ENCODE results near the gene ENPP5. TPM values are rescaled to one million over a fixed set of nuclear protein-coding genes. Genes with fewer than 3 reads are reported as not detected.

Gene ENPP5
- total and polyA plus RNA-seq, 2 of the 13 experiments (the other 11 are each of a cell fraction or from before 2014, with no cell fraction given), result not detected

DNA sequence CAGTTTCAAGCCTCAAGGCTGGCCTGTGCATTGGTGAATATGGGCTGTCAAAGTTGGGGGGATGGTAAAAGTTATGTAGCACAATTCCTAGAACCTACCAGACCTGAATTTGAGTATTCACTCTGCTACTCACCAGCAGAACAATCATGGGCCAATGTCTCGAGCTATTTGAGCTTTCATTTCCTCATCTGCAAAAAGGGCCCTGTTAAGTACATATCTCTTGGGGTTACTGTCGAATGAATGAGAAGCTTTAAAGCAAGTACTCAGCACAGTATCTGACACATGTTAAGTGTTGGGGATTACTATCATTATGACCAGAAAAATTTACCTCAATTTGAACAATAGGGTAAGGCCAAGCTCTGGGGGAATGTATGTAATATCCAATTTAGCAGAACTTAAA is 54.5 kb downstream of the ENPP5 start:
- ATAC-seq (no peak), DNase-seq (ENCODE audit: low spot score) (no peak), FAIRE-seq (no peak)
- TF ChIP-seq MATR3 (CRISPR knock-in tag; IDR thresholded peaks at IDR 0.05) (no peak), ZBTB42 (CRISPR knock-in tag; IDR thresholded peaks at IDR 0.05) (no peak), SP5 (CRISPR knock-in tag; IDR thresholded peaks at IDR 0.05; ENCODE audit: borderline replicate concordance, low read depth) (no peak), DZIP1 (CRISPR knock-in tag; IDR thresholded peaks at IDR 0.05) (no peak), GATAD1 (CRISPR knock-in tag; IDR thresholded peaks at IDR 0.05) (no peak), HNF4G (IDR thresholded peaks at IDR 0.05; ENCODE audit: borderline replicate concordance, low read depth, low read length) (no peak), HNF4G (CRISPR knock-in tag; IDR thresholded peaks at IDR 0.05; ENCODE audit: borderline replicate concordance, low read depth) (no peak), JDP2 (CRISPR knock-in tag; IDR thresholded peaks at IDR 0.05; ENCODE audit: borderline replicate concordance) (no peak), ZFX (CRISPR knock-in tag; IDR thresholded peaks at IDR 0.05; ENCODE audit: low read depth) (no peak), ARID2 (CRISPR knock-in tag; IDR thresholded peaks at IDR 0.05; ENCODE audit: borderline replicate concordance) (no peak), ATF7-NPFF (CRISPR knock-in tag; IDR thresholded peaks at IDR 0.05; ENCODE audit: low read depth) (no peak), NR2F2 (IDR thresholded peaks at IDR 0.05; ENCODE audit: borderline replicate concordance, low read depth) (no peak), ISL2 (CRISPR knock-in tag; IDR thresholded peaks at IDR 0.05) (no peak), U2AF2 (IDR thresholded peaks at IDR 0.05; ENCODE audit: low read depth, low read length) (no peak), TOPORS (CRISPR knock-in tag; IDR thresholded peaks at IDR 0.05) (no peak), DPF2 (CRISPR knock-in tag; IDR thresholded peaks at IDR 0.05; ENCODE audit: borderline replicate concordance, low read depth) (no peak)
- TF ChIP-seq, protein P1, sequence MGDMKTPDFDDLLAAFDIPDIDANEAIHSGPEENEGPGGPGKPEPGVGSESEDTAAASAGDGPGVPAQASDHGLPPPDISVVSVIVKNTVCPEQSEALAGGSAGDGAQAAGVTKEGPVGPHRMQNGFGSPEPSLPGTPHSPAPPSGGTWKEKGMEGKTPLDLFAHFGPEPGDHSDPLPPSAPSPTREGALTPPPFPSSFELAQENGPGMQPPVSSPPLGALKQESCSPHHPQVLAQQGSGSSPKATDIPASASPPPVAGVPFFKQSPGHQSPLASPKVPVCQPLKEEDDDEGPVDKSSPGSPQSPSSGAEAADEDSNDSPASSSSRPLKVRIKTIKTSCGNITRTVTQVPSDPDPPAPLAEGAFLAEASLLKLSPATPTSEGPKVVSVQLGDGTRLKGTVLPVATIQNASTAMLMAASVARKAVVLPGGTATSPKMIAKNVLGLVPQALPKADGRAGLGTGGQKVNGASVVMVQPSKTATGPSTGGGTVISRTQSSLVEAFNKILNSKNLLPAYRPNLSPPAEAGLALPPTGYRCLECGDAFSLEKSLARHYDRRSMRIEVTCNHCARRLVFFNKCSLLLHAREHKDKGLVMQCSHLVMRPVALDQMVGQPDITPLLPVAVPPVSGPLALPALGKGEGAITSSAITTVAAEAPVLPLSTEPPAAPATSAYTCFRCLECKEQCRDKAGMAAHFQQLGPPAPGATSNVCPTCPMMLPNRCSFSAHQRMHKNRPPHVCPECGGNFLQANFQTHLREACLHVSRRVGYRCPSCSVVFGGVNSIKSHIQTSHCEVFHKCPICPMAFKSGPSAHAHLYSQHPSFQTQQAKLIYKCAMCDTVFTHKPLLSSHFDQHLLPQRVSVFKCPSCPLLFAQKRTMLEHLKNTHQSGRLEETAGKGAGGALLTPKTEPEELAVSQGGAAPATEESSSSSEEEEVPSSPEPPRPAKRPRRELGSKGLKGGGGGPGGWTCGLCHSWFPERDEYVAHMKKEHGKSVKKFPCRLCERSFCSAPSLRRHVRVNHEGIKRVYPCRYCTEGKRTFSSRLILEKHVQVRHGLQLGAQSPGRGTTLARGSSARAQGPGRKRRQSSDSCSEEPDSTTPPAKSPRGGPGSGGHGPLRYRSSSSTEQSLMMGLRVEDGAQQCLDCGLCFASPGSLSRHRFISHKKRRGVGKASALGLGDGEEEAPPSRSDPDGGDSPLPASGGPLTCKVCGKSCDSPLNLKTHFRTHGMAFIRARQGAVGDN (CRISPR knock-in tag; IDR thresholded peaks at IDR 0.05), result no peak
- TF ChIP-seq, protein P2, sequence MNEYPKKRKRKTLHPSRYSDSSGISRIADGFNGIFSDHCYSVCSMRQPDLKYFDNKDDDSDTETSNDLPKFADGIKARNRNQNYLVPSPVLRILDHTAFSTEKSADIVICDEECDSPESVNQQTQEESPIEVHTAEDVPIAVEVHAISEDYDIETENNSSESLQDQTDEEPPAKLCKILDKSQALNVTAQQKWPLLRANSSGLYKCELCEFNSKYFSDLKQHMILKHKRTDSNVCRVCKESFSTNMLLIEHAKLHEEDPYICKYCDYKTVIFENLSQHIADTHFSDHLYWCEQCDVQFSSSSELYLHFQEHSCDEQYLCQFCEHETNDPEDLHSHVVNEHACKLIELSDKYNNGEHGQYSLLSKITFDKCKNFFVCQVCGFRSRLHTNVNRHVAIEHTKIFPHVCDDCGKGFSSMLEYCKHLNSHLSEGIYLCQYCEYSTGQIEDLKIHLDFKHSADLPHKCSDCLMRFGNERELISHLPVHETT (CRISPR knock-in tag; conservative IDR thresholded peaks at IDR 0.05), result no peak
- Histone ChIP-seq H3K4me2 (ENCODE audit: low read depth, low read length) (no peak overlapping the region), H3K27ac (ENCODE audit: extremely low read length, insufficient read depth, low read length) (no peak overlapping the region), H3K4me1 (ENCODE audit: insufficient read depth, low read length) (no peaks in the 10 kb centered on the region), H4K20me1 (ENCODE audit: insufficient read depth, low read length) (no peaks in the 10 kb centered on the region), H3K36me3 (replicated peaks in 1 of 2; ENCODE audit: control insufficient read depth in 1 of 2, insufficient read depth in 2 of 2, low read length in 2 of 2) (no peaks in the 10 kb centered on the region), H3K4me3 (replicated peaks in 1 of 3; ENCODE audit: insufficient read depth in 1 of 3, low read depth in 2 of 3, low read length in 3 of 3) (no peak overlapping the region), H3K9me3 (ENCODE audit: low read length) (no peaks in the 10 kb centered on the region), H3K27me3 (ENCODE audit: control insufficient read depth in 1 of 2, insufficient read depth in 2 of 2, low read length in 2 of 2) (no peaks in the 10 kb centered on the region), H3K79me2 (ENCODE audit: insufficient read depth, low read length) (no peaks in the 10 kb centered on the region), H2AFZ (ENCODE audit: low read length) (no peak overlapping the region), H3K9ac (ENCODE audit: insufficient read depth, low read depth, low read length) (no peak overlapping the region)
- BruUV-seq (replicated peaks), result no TSS peak
- intact Hi-C loops (cut with micrococcal nuclease; ENCODE audit: unreplicated experiment) (no loop called here), in situ Hi-C loops (cut with HindIII; ENCODE audit: extremely low pct_ligation_motif_present, low pct_unique_long_range_greater_than_20kb) (no loop called here)
- POLR2A ChIA-PET, result no interaction called here
- CTCF ChIA-PET (ENCODE audit: low intra/inter-chr PET ratio, low total read pairs), result no interaction called here
- 0% methylated on average over 2 of the region's 2 CpGs for WGBS (ENCODE audit: low lambda C conversion rate)
